WTC11 (cell line): ENCODE measurements around the gene ZNF438.

Experiments used
- AFF4 ChIP-seq: sonication (generic); formaldehyde crosslinking; IDR thresholded peaks from 2 replicates; pipeline ENCODE4 v1.8.1; 2023; ENCODE audit warnings: mild to moderate bottlenecking, missing genetic modification reagents, borderline replicate concordance
- ATF2 ChIP-seq: sonication (generic); formaldehyde crosslinking; IDR thresholded peaks from 2 replicates; pipeline ENCODE4 v1.8.1; 2022; ENCODE audit warnings: low read depth, missing genetic modification reagents, borderline replicate concordance
- CTCF ChIP-seq: fragments of 200-600 bp; IDR thresholded peaks from 2 replicates; pipeline ENCODE4 v1.8.0; 2022; ENCODE audit warnings: antibody characterized with exemption
- FOXK1 ChIP-seq: sonication (generic); formaldehyde crosslinking; IDR thresholded peaks from 2 replicates; pipeline ENCODE4 v1.8.0; 2022; ENCODE audit warnings: mild to moderate bottlenecking, moderate library complexity, missing genetic modification reagents
- MAX ChIP-seq: sonication (generic); formaldehyde crosslinking; IDR thresholded peaks from 2 replicates; pipeline ENCODE4 v1.8.0; 2022; ENCODE audit warnings: mild to moderate bottlenecking, missing genetic modification reagents
- SP1 ChIP-seq: sonication (generic); formaldehyde crosslinking; conservative IDR thresholded peaks from 2 replicates; pipeline ENCODE4 v1.8.1; 2022; ENCODE audit warnings: missing genetic modification reagents
- USF1 ChIP-seq: sonication (generic); formaldehyde crosslinking; IDR thresholded peaks from 2 replicates; pipeline ENCODE4 v1.8.0; 2022; ENCODE audit warnings: mild to moderate bottlenecking, missing genetic modification reagents
- USF2 ChIP-seq: sonication (generic); formaldehyde crosslinking; IDR thresholded peaks from 2 replicates; pipeline ENCODE4 v1.8.1; 2023; ENCODE audit warnings: mild to moderate bottlenecking, missing genetic modification reagents, moderate library complexity

GRCh38 chr10:30821994-30822692 lies 209.5 kb downstream of the ZNF438 start:
- TF ChIP-seq AFF4 (CRISPR knock-in tag) (no peak), USF1 (CRISPR knock-in tag) (no peak), MAX (CRISPR knock-in tag) (no peak), ATF2 (CRISPR knock-in tag) (no peak), CTCF (no peak), USF2 (CRISPR knock-in tag) (no peak), SP1 (CRISPR knock-in tag) (no peak), FOXK1 (CRISPR knock-in tag) (no peak)
